ENCODE measurements around the gene SPATA13.
"Not testable (repeated sequence)": the region's sequence is repeated elsewhere in the genome, so short reads cannot be mapped to it uniquely, and the experiment has no call there.

- TF ChIP-seq CTCF (IDR thresholded peaks at IDR 0.05; ENCODE audit: low read depth, low read length); EZH2phosphoT487 (IDR thresholded peaks at IDR 0.05; ENCODE audit: low read depth): not testable (repeated sequence)
Measured at GRCh38 chr13:24216779-24217178, 56.3 kb downstream of the SPATA13 start.

All from OCI-LY3 (cell line).